LNCaP clone FGC (cell line): ENCODE data around the gene FRK.

Experiments
- DNase-seq: peaks from one replicate; pipeline ENCODE4 v3.0.0-alpha.2; 2011; ENCODE audit warnings: low read depth
- H3K4me3 ChIP-seq: 2 replicates; pipeline ENCODE4 v1.5.1; 2011; ENCODE audit warnings: mild to moderate bottlenecking, low read depth, low read length, control low read depth
- TF ChIP-seq, protein P1 (sequence below): IDR thresholded peaks from 2 replicates; pipeline ENCODE4 v1.5.1; 2012; ENCODE audit warnings: mild to moderate bottlenecking; ENCODE audit not compliant: control insufficient read depth, insufficient read depth; ENCODE audit errors: extremely low read depth

The FRK gene

DNA sequence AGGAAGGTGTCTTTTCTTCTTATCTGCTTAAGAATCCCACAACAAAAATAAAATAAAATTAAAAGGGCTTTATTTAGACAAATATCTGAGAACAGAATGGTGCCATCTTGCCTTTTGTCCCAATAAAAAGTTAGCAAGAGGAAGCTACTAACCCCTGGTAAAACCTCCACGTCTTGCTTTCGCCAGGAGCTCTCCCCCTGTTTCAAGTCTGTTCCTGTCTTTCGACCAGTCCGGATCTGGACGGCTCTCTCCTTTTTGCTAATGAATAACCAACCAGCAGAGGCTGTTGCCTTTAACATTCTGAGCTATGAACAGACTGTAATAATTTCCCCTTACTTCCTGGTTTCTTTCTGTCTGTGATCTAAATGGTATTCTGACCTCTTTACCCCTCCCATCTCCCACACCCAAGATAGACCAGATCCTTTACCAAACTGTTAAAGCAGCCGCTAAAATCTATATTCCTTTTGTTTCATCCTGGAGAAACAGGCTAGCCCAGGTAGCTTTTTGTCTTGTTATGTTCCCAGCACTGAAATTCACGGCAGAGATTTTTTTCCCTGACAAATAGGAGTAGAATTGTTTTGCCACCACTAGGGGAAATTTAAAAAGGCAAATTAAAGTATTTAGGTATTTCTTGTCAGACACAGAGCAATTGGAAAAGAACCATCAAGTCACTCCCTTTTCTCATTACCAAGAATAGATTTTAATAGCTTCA lies at the start of gene FRK:
FRK (minus strand) TSS at position 320 of the 712 bp plus-strand sequence. CDS start 580 bp downstream, outside the sequence.
- DNase-seq = peak; percentile 69
- TF ChIP-seq, protein P1, sequence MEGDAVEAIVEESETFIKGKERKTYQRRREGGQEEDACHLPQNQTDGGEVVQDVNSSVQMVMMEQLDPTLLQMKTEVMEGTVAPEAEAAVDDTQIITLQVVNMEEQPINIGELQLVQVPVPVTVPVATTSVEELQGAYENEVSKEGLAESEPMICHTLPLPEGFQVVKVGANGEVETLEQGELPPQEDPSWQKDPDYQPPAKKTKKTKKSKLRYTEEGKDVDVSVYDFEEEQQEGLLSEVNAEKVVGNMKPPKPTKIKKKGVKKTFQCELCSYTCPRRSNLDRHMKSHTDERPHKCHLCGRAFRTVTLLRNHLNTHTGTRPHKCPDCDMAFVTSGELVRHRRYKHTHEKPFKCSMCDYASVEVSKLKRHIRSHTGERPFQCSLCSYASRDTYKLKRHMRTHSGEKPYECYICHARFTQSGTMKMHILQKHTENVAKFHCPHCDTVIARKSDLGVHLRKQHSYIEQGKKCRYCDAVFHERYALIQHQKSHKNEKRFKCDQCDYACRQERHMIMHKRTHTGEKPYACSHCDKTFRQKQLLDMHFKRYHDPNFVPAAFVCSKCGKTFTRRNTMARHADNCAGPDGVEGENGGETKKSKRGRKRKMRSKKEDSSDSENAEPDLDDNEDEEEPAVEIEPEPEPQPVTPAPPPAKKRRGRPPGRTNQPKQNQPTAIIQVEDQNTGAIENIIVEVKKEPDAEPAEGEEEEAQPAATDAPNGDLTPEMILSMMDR = no peak
- peak within 1 kb of the TSS; percentile 56 for H3K4me3 ChIP-seq

DNA sequence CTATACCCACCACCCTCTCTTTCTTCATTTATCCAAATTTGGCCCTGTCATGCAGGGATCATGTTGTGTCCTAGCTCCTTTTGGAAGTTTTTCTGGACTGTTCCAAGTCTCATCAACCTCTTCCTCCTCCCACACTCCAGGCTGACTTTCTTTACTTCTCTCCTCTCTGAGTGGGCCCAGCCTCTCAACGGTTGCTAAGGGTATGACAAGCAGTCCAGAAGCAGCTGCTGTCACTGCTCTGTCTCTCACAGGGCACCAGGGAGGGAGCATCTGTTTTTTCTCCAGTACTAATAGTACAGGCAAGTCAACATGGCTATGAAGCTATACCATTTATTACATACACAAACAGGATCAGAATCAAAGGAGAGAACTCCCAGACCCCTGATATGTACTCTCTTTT lies 48.1 kb upstream of the FRK start:
- H3K4me3 ChIP-seq = no peak overlapping the region
- no peak for DNase-seq
- TF ChIP-seq, protein P1 = no peak

DNA sequence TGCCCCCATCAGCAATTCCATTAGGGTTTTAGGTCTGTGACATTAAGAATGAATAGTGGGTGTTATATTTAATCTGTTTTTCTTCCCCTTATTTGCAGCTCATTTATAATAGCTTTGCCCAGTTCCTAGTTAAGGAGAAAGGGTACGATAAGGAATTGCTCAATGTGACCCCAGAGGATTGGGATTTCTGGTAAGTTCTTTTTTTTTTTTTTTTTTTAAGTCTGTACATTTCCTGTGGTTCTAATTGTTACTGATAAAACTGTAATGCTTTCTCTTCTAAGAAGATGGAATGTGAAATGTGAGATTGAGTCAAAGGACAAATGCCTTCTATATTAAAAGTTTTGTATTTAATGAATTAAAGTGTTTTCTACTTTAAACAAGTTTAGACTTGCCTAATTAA lies 45.5 kb upstream of the FRK start:
- TF ChIP-seq, protein P1 = no peak
- H3K4me3 ChIP-seq = no peak overlapping the region
- DNase-seq = no peak

DNA sequence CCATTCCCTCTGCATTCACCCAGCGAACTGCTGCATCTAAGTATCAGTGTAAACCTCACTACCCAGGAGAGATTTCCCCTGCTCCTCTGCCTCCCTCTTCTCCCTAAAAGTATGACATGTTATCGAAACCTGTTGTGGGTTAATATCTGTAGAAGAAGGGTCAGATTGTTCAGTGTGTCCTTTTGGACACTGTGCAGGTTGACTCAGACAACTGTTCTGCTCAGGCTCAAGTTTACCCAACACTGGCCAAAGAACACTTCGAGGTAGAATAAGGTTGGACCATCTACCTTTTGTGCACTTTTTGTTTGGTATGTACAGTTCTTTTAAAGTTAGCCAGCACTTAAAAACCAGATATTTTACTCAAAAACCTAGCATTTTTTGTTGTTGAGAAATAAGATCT lies 44.6 kb upstream of the FRK start:
- H3K4me3 ChIP-seq = no peak overlapping the region
- TF ChIP-seq, protein P1 = no peak
- DNase-seq = no peak

- TF ChIP-seq, protein P1 = no peak
- H3K4me3 ChIP-seq = no peak overlapping the region
- DNase-seq = no peak
Observed at GRCh38 chr6:116104636-116105035, 43.9 kb upstream of the FRK start.

DNA sequence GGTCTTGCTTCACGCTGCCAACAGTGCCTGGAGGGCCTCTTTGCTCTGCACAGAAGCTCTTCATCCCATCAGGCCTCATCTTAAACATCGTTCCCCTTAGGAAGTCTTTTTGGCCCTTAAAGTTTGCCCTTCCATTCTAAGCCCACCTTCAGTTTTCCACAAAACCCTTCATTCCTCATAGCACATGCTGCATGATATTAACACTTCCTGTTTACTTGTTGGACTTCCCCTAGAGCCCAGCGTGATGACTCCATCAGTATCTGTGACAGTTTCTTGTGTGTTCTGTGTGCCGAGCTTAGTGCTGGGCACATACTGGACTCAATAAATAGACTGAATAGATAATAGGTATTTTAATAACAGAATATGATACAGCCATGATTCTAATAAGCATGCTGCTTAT lies 42.2 kb upstream of the FRK start:
- no peak for DNase-seq
- TF ChIP-seq, protein P1 = no peak
- H3K4me3 ChIP-seq = no peak overlapping the region

DNA sequence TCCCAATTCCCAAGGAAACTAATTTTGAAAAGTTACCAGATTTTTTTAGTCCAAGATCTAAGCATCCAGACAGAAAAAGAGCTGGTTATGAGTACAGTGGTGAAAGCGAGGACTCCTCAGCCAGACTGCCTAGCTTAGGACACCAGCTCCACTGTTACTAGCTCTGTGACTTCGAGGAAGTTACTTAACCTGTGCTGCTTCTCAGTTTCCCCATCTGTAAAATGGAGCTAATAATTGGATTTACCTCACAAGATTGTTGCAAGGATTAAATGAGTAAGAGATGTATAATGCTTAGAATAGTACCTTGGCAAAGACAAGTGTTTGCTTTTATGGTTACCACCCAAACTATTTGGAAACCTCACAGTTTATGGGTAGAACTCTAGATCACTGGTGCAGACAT lies 41.1 kb upstream of the FRK start:
- TF ChIP-seq, protein P1 = no peak
- H3K4me3 ChIP-seq = peak overlapping the region; percentile 72
- DNase-seq = no peak
